SU-DHL-6 (cell line): Measurements from ENCODE around the gene MEIOSIN.

Experiments used
- H2AFZ ChIP-seq: fragments of 200-600 bp; sonication (generic); 2 replicates; pipeline ENCODE4 v1.6.1; 2014; ENCODE audit warnings: low read depth, mild to moderate bottlenecking, moderate library complexity, mixed read lengths, antibody characterized with exemption, low read length; ENCODE audit not compliant: severe bottlenecking
- H3F3A ChIP-seq: fragments of 200-600 bp; shearing (Covaris generic); 2 replicates; pipeline ENCODE4 v1.6.0; 2016; ENCODE audit warnings: antibody characterized with exemption, mild to moderate bottlenecking; ENCODE audit not compliant: insufficient read depth
- H3K27ac ChIP-seq: fragments of 200-600 bp; sonication (generic); 2 replicates; pipeline ENCODE4 v1.5.1; 2016; ENCODE audit warnings: low read depth, mild to moderate bottlenecking, low read length, moderate library complexity, mixed read lengths
- H3K27me3 ChIP-seq: fragments of 200-600 bp; sonication (generic), shearing (Covaris generic); 2 replicates; pipeline ENCODE4 v1.6.0; 2014; ENCODE audit warnings: mild to moderate bottlenecking, low read length
- H3K36me3 ChIP-seq: fragments of 200-600 bp; sonication (generic); 2 replicates; pipeline ENCODE4 v1.6.1; 2014; ENCODE audit warnings: mild to moderate bottlenecking, low read length, mixed read lengths
- H3K4me2 ChIP-seq: fragments of 300-600, 200-600 bp; shearing (Covaris generic), sonication (generic); 2 replicates; pipeline ENCODE4 v1.6.0; 2014; ENCODE audit warnings: low read length, low read depth, mild to moderate bottlenecking; ENCODE audit not compliant: poor library complexity, severe bottlenecking
- H3K4me3 ChIP-seq: fragments of 200-600 bp; sonication (generic); 2 replicates; pipeline ENCODE4 v1.5.1; 2014; ENCODE audit warnings: antibody characterized with exemption, low read length, mild to moderate bottlenecking, mixed read lengths; ENCODE audit not compliant: insufficient read depth, poor library complexity, severe bottlenecking
- H3K79me2 ChIP-seq: fragments of 200-600 bp; sonication (generic); 2 replicates; pipeline ENCODE4 v1.6.1; 2014; ENCODE audit warnings: mild to moderate bottlenecking, low read length, moderate library complexity; ENCODE audit not compliant: insufficient read depth
- H3K9ac ChIP-seq: fragments of 200-600 bp; sonication (generic); 2 replicates; pipeline ENCODE4 v1.7.0; 2014; ENCODE audit warnings: mild to moderate bottlenecking, low read length
- H3K9me2 ChIP-seq: fragments of 200-600 bp; sonication (generic); replicated peaks from 2 replicates; pipeline ENCODE4 v1.6.1; 2014; ENCODE audit warnings: low read length; ENCODE audit not compliant: insufficient read depth
- H3K9me3 ChIP-seq: fragments of 200-600 bp; sonication (generic); 2 replicates; pipeline ENCODE4 v1.6.1; 2014; ENCODE audit warnings: low read length, mixed read lengths; ENCODE audit not compliant: insufficient read depth
- H4K20me1 ChIP-seq: fragments of 200-600 bp; sonication (generic); 2 replicates; pipeline ENCODE4 v1.6.1; 2014; ENCODE audit warnings: low read depth, mild to moderate bottlenecking, antibody characterized with exemption, low read length, moderate library complexity, mixed read lengths
- CTCF ChIP-seq: fragments of 200-600 bp; sonication (generic); IDR thresholded peaks from one replicate; pipeline ENCODE4 v1.5.1; 2017; ENCODE audit warnings: antibody characterized with exemption, mild to moderate bottlenecking, low read length, moderate library complexity; ENCODE audit not compliant: insufficient read depth, poor library complexity, severe bottlenecking
- EZH2phosphoT487 ChIP-seq: fragments of 200-600 bp; sonication (generic), shearing (Covaris generic); conservative IDR thresholded peaks from 2 replicates; pipeline ENCODE4 v1.6.1; 2018; ENCODE audit warnings: mild to moderate bottlenecking, antibody characterized with exemption, low read length, moderate library complexity, mixed read lengths

Gene MEIOSIN

GRCh38 chr19:45758921-45759320 lies 25.7 kb downstream of the MEIOSIN start:
- Histone ChIP-seq H2AFZ (no peak overlapping the region), H3K27me3 (no peaks in the 10 kb centered on the region), H3K4me2 (no peak overlapping the region), H4K20me1 (no peaks in the 10 kb centered on the region), H3K9me2 (no peaks in the 10 kb centered on the region), H3K79me2 (no peaks in the 10 kb centered on the region), H3K9me3 (no peaks in the 10 kb centered on the region), H3K27ac (no peak overlapping the region), H3K36me3 (no peaks in the 10 kb centered on the region), H3K4me3 (no peak overlapping the region), H3F3A (no peaks in the 10 kb centered on the region), H3K9ac (no peak overlapping the region)
- TF ChIP-seq CTCF = no peak
- TF ChIP-seq EZH2phosphoT487 = no peak

DNA sequence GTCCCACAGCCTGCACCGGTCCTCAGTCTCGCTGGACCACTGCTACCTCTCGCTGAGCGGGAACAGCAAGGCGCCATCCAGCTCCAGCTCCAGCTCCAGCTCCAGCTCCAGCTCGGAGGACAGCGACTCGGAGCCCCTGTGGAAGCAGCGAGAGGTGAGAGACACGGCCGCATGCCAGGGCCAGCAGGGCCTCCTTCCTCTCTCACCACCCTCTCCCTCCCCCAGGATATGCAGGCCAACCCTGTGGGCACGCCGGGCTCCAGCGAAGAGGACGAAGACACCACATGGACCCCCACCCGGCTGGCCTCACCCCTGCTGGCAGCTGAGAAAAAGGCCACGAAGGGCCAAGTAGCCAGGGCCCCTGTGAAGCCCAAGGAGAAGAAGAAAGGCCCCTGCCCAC lies 28.5 kb downstream of the MEIOSIN start:
- no peaks in the 10 kb centered on the region for H3K27me3 ChIP-seq
- TF ChIP-seq EZH2phosphoT487 = no peak
- no peak for TF ChIP-seq CTCF
- H3K36me3 ChIP-seq = no peaks in the 10 kb centered on the region
- no peaks in the 10 kb centered on the region for H3K9me2 ChIP-seq
- H3K4me3 ChIP-seq = no peak overlapping the region
- H2AFZ ChIP-seq = no peak overlapping the region
- no peaks in the 10 kb centered on the region for H4K20me1 ChIP-seq
- H3F3A ChIP-seq = no peaks in the 10 kb centered on the region
- no peaks in the 10 kb centered on the region for H3K79me2 ChIP-seq
- H3K27ac ChIP-seq = no peak overlapping the region
- no peak overlapping the region for H3K4me2 ChIP-seq
- no peak overlapping the region for H3K9ac ChIP-seq
- H3K9me3 ChIP-seq = no peaks in the 10 kb centered on the region

DNA sequence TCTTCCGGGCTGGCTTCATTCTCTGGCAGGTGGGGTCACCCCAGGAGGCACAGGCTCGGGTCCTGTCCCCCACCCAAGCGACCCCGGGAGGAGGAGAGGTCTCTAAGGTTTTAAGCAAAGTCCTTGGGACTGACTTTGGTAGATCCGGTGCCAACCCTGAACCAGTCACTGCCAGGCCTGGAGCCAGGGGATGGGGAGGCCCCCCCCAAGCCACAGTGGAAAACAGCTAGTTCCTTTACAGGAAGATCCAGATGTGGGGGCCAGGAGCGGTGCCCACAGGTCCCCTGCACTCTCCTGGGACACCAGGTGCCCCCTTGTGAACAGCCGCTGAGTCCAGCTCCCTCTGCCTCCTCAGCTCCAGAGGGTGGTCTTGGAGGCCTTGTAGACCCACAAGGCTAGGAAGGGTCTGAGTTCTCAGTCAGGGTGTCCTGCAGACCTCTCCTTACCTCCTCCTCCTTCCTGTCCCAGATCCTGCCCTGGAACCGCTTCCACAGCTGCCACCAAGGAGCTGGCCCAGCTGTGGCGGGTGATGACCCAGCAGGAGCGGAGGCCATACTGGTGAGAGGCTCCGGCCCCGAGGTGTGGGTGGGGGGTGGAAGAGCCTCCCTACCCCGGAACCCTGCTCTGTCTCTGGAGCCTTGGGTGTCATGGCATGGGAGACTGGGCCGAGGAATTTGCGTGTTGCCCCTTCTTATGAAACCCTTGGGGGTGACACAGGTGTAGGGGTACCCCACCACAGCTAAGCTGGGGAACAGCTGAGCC lies 29.8 kb downstream of the MEIOSIN start:
- no peak overlapping the region for H3K4me3 ChIP-seq
- no peaks in the 10 kb centered on the region for H4K20me1 ChIP-seq
- H3K9ac ChIP-seq = no peak overlapping the region
- H3K79me2 ChIP-seq = no peaks in the 10 kb centered on the region
- no peak for TF ChIP-seq CTCF
- no peak for TF ChIP-seq EZH2phosphoT487
- H3K36me3 ChIP-seq = no peaks in the 10 kb centered on the region
- no peaks in the 10 kb centered on the region for H3K27me3 ChIP-seq
- H3K9me2 ChIP-seq = no peaks in the 10 kb centered on the region
- no peak overlapping the region for H3K27ac ChIP-seq
- no peak overlapping the region for H3K4me2 ChIP-seq
- no peak overlapping the region for H2AFZ ChIP-seq
- H3K9me3 ChIP-seq = no peaks in the 10 kb centered on the region
- no peaks in the 10 kb centered on the region for H3F3A ChIP-seq
